Testis (tissue), 3 donors: Measurements from ENCODE around the gene SCNN1G. TPM values are rescaled to one million over a fixed set of nuclear protein-coding genes. Genes with fewer than 3 reads are reported as not detected.

ENCODE experiments used
- DNase-seq: peaks from one replicate; pipeline ENCODE4 v3.0.0-alpha.2; 2019
- H3K27ac ChIP-seq, 2 donors: fragments of 200-600 bp; sonication (generic); one replicate each; pipeline ENCODE4 v1.5.1; 2019
- H3K27me3 ChIP-seq: fragments of 200-600 bp; sonication (generic); one replicate; pipeline ENCODE4 v1.5.1; 2019
- H3K36me3 ChIP-seq: fragments of 200-600 bp; sonication (generic); one replicate; pipeline ENCODE4 v1.5.1; 2017; ENCODE audit warnings: low read depth; ENCODE audit errors: missing control alignments
- H3K4me1 ChIP-seq: fragments of 200-600 bp; sonication (generic); one replicate; pipeline ENCODE4 v1.5.1; 2019
- H3K4me3 ChIP-seq, 2 donors: fragments of 200-600 bp; sonication (generic); one replicate each; pipeline ENCODE4 v1.5.1; 2017 to 2019
- H3K9me3 ChIP-seq: fragments of 200-600 bp; sonication (generic); one replicate; pipeline ENCODE4 v1.5.1; 2017
- CTCF ChIP-seq, 3 experiments: fragments of 450-650 bp in 2 of 3; fragments of 200-600 bp in 1 of 3; sonication (generic) in 1 of 3; IDR thresholded peaks; one replicate each; pipeline ENCODE4 v1.5.1; 2016 to 2019; ENCODE audit warnings: antibody characterized with exemption in 3 of 3, mild to moderate bottlenecking in 2 of 3, moderate library complexity in 1 of 3
- POLR2A ChIP-seq: fragments of 450-650 bp; IDR thresholded peaks from one replicate; pipeline ENCODE4 v1.6.1; 2017; ENCODE audit warnings: antibody characterized with exemption, mild to moderate bottlenecking, moderate library complexity
- WGBS, 2 donors: methylation state at CpG; one replicate each; pipeline ENCODE4 v1.1.5; 2018; 5-methylcytosine and 5-hydroxymethylcytosine counted together
- intact Hi-C: fragments of 100-400 bp; cut with DNase I; formaldehyde crosslinking; loops from one replicate; pipeline ENCODE4 v1.15.1; 2023; ENCODE audit warnings: low total_unique reads
- polyA plus RNA-seq: library from polyadenylated mRNA; stranded (reverse); fragments of 350-450 nt; fragmentation: Illumina TruSeq; extraction: RNeasy Lipid Tissue Mini Kit (QIAGEN cat#74804); gene quantifications from one replicate; pipeline ENCODE4 v1.2.3, GENCODE V29; 2014; ENCODE audit warnings: low read depth, low replicate concordance; ENCODE audit not compliant: insufficient read depth
- total RNA-seq, 2 donors: library from RNA; depleted of rRNA; stranded (reverse); fragments of >200 nt; gene quantifications; one replicate each; pipeline ENCODE4 v1.2.3, GENCODE V29; 2016

Gene SCNN1G
- total and polyA plus RNA-seq, 3 donors from 2014 or later = 0.16 to 0.19 TPM; not detected in 1

GRCh38 chr16:23156946-23157460 lies 25.5 kb upstream of the SCNN1G start:
- H3K36me3 ChIP-seq = no peaks in the 10 kb centered on the region
- no peak for TF ChIP-seq POLR2A
- no peak for TF ChIP-seq CTCF (IDR thresholded peaks at IDR 0.05)
- WGBS, 2 donors = 65 to 77% methylated on average over 1 of the region's 1 CpG
- no peak overlapping the region for H3K27ac ChIP-seq
- H3K27me3 ChIP-seq = no peaks in the 10 kb centered on the region
- H3K4me3 ChIP-seq = no peak overlapping the region
- H3K9me3 ChIP-seq = no peaks in the 10 kb centered on the region
- no peaks in the 10 kb centered on the region for H3K4me1 ChIP-seq
- intact Hi-C loops = no loop called here
- DNase-seq = no peak

- intact Hi-C loops = no loop called here
- no peaks in the 10 kb centered on the region for H3K9me3 ChIP-seq
- H3K27ac ChIP-seq = no peak overlapping the region
- no peaks in the 10 kb centered on the region for H3K27me3 ChIP-seq
- no peaks in the 10 kb centered on the region for H3K36me3 ChIP-seq
- WGBS, 2 donors = 83 to 97% methylated on average over 6 of the region's 6 CpGs
- TF ChIP-seq POLR2A = no peak
- DNase-seq = no peak
- H3K4me3 ChIP-seq = no peak overlapping the region
- H3K4me1 ChIP-seq = no peaks in the 10 kb centered on the region
These were observed 24.4 kb upstream of the SCNN1G start for GRCh38 chr16:23158114-23158513.

- 65 to 77% methylated on average over 4 of the region's 4 CpGs for WGBS, 2 donors
- intact Hi-C loops = no loop called here
- TF ChIP-seq CTCF (IDR thresholded peaks at IDR 0.05) (no peak), POLR2A (no peak)
- H3K9me3 ChIP-seq = no peaks in the 10 kb centered on the region
- no peaks in the 10 kb centered on the region for H3K36me3 ChIP-seq
- no peak overlapping the region for H3K4me3 ChIP-seq
- no peak overlapping the region for H3K27ac ChIP-seq
- no peak for DNase-seq
- no peaks in the 10 kb centered on the region for H3K27me3 ChIP-seq
- H3K4me1 ChIP-seq = no peaks in the 10 kb centered on the region
These were observed 22.5 kb upstream of the SCNN1G start for GRCh38 chr16:23160082-23160481.

GRCh38 chr16:23160574-23160973 lies 22.0 kb upstream of the SCNN1G start:
- Histone ChIP-seq H3K4me1 (no peaks in the 10 kb centered on the region), H3K9me3 (no peaks in the 10 kb centered on the region), H3K36me3 (no peaks in the 10 kb centered on the region), H3K27ac (no peak overlapping the region), H3K27me3 (no peaks in the 10 kb centered on the region), H3K4me3 (no peak overlapping the region)
- no peak for DNase-seq
- TF ChIP-seq CTCF (IDR thresholded peaks at IDR 0.05) (no peak), POLR2A (no peak)
- 78 to 80% methylated on average over 3 of the region's 3 CpGs for WGBS, 2 donors
- intact Hi-C loops = no loop called here

- TF ChIP-seq CTCF (IDR thresholded peaks at IDR 0.05) = no peak
- TF ChIP-seq POLR2A = no peak
- Histone ChIP-seq H3K4me1 (no peaks in the 10 kb centered on the region), H3K36me3 (no peaks in the 10 kb centered on the region), H3K9me3 (no peaks in the 10 kb centered on the region), H3K27ac (no peak overlapping the region), H3K27me3 (no peaks in the 10 kb centered on the region), H3K4me3 (no peak overlapping the region)
- intact Hi-C loops = no loop called here
- 77 to 88% methylated on average over 2 of the region's 2 CpGs for WGBS, 2 donors
- DNase-seq = no peak
These were observed 18.6 kb upstream of the SCNN1G start for GRCh38 chr16:23163921-23164320.
